ENCODE results near the gene GRIPAP1.
A peak's percentile ranks its signal among the peaks of the same experiment; 100 is the strongest.

Gene GRIPAP1

GRCh38 chrX:48971249-48972219, 30.5 kb downstream of the GRIPAP1 start, which contains the start of gene KCND1:
Gene KCND1 (minus strand): TSS chrX:48971844. CDS start chrX:48970271, 1,573 bp downstream.
- H3K9me3 ChIP-seq (ENCODE audit: insufficient read depth, low read depth, low read length) = no peaks in the 10 kb centered on the region
- peaks cover 24% of the 10 kb centered on the region for H3K36me3 ChIP-seq (ENCODE audit: insufficient read depth, low read depth, low read length)
- no peaks in the 10 kb centered on the region for H3K4me1 ChIP-seq (ENCODE audit: insufficient read depth, low read length)
- no peaks in the 10 kb centered on the region for H3K27me3 ChIP-seq (ENCODE audit: insufficient read depth, low read length)
- H3K4me3 ChIP-seq (ENCODE audit: low read length) = peak within 1 kb of the TSS; percentile 74
- peak within 1 kb of the TSS; percentile 74; the same call in 1 of the 2 replicates for H3K9ac ChIP-seq (ENCODE audit: low read depth, low read length)
- no peak within 1 kb of the TSS for H3K27ac ChIP-seq (ENCODE audit: low read length)

GRCh38 chrX:48969471-48969870, 32.6 kb downstream of the GRIPAP1 start:
- H3K4me3 ChIP-seq (ENCODE audit: low read length) = no peak overlapping the region
- H3K9ac ChIP-seq (ENCODE audit: low read depth, low read length) = no peak overlapping the region
- H3K27ac ChIP-seq (ENCODE audit: low read length) = no peak overlapping the region
- H3K9me3 ChIP-seq (ENCODE audit: insufficient read depth, low read depth, low read length) = no peaks in the 10 kb centered on the region
- H3K36me3 ChIP-seq (ENCODE audit: insufficient read depth, low read depth, low read length) = peaks cover 4% of the 10 kb centered on the region; the same call in 1 of the 2 replicates
- H3K4me1 ChIP-seq (ENCODE audit: insufficient read depth, low read length) = no peaks in the 10 kb centered on the region
- H3K27me3 ChIP-seq (ENCODE audit: insufficient read depth, low read length) = no peaks in the 10 kb centered on the region

GRCh38 chrX:48968377-48968776, 33.7 kb downstream of the GRIPAP1 start:
- H3K9me3 ChIP-seq (ENCODE audit: insufficient read depth, low read depth, low read length) = no peaks in the 10 kb centered on the region
- H3K36me3 ChIP-seq (ENCODE audit: insufficient read depth, low read depth, low read length) = no peaks in the 10 kb centered on the region; the same call in 1 of the 2 replicates
- H3K4me1 ChIP-seq (ENCODE audit: insufficient read depth, low read length) = no peaks in the 10 kb centered on the region
- no peaks in the 10 kb centered on the region for H3K27me3 ChIP-seq (ENCODE audit: insufficient read depth, low read length)
- no peak overlapping the region for H3K4me3 ChIP-seq (ENCODE audit: low read length)
- H3K9ac ChIP-seq (ENCODE audit: low read depth, low read length) = no peak overlapping the region
- no peak overlapping the region for H3K27ac ChIP-seq (ENCODE audit: low read length)

DNA sequence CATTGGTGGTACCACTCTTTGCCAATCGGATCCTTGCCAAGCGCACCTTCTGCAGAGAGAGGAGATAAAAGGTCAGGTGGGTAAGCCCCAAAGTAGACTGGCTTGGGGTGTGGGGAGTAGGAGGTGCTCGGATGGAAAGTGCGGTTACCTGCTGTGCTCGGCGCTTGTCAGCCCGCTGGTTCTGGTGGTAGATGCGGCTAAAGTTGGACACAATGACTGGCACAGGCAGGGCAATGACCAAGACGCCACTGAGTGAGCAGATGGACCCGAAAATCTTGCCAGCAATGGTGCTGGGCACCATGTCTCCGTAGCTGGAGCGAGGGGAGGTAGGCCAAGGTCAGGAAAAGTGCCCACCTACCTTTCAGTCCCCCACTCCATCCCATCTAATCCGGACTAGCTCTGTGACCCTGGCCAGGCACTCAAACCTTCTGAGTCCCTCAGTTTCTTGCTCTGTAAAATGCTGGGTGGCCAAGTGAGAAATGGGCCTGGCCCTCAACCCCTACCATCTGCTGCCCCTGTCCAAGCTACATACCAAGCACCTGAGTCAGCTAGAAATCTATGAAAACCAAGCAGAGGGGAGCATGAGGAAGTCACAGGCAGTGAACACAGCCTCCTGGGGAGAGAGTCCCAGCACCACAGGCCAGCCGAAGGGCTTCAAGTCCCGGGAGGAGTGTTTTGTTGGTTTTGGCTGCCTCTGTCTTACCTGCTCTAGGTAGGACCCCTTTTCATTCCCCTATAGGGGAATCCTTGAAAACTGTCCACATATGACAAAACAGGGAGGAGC, 35.1 kb downstream of the GRIPAP1 start:
- no peaks in the 10 kb centered on the region for H3K4me1 ChIP-seq (ENCODE audit: insufficient read depth, low read length)
- H3K9ac ChIP-seq (ENCODE audit: low read depth, low read length) = no peak overlapping the region
- no peaks in the 10 kb centered on the region for H3K27me3 ChIP-seq (ENCODE audit: insufficient read depth, low read length)
- no peak overlapping the region for H3K4me3 ChIP-seq (ENCODE audit: low read length)
- no peaks in the 10 kb centered on the region; the same call in 1 of the 2 replicates for H3K36me3 ChIP-seq (ENCODE audit: insufficient read depth, low read depth, low read length)
- no peaks in the 10 kb centered on the region for H3K9me3 ChIP-seq (ENCODE audit: insufficient read depth, low read depth, low read length)
- H3K27ac ChIP-seq (ENCODE audit: low read length) = no peak overlapping the region

DNA sequence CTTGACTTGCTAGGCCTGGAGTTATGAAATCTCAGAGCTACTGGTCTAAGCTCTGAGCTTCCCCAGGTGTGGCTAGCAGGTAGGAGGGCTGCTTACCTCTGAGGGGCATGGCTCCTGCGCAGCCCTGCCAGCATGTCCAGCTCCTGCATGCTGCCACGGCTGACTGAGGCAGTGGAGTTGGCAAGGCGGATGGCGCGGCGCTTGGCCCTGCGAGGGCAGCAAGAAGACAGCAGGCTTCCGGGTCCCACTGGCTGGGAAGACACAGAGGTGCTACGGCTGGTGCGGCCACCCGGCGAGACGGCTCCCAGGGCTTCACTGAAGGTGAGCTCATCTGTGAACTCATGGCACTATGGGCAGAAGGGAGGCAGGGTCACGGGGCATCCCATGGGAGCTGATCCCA, 36.1 kb downstream of the GRIPAP1 start:
- Histone ChIP-seq H3K4me1 (ENCODE audit: insufficient read depth, low read length) (no peaks in the 10 kb centered on the region), H3K9me3 (ENCODE audit: insufficient read depth, low read depth, low read length) (no peaks in the 10 kb centered on the region), H3K4me3 (ENCODE audit: low read length) (no peak overlapping the region), H3K9ac (ENCODE audit: low read depth, low read length) (no peak overlapping the region), H3K27ac (ENCODE audit: low read length) (no peak overlapping the region), H3K27me3 (ENCODE audit: insufficient read depth, low read length) (no peaks in the 10 kb centered on the region), H3K36me3 (ENCODE audit: insufficient read depth, low read depth, low read length) (no peaks in the 10 kb centered on the region; the same call in 1 of the 2 replicates)

DNA sequence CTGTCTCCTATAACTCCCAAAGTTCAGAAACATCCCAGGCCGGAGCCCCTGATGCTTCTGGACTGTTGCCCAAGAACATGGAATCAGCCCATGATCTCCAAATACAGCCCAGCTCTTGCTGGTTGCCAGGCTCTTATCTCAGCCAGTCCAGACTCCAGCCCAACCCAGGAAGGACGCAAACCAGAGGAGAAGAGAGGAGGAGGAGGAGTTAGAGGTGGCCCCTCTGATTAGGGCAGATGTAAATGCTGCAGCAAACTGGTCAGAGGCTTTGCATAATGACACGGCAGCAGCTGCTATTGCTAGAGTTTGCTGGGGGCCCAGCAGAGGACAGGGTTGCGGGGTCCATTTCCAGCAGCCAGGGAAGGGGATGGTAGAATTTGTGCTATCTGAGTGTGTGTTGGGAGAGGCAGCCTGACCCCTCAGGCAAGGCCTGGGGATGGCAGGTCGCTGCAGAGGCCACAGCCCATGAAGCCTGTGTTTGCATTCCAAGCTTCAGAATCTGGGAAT, 40.4 kb downstream of the GRIPAP1 start:
- no peak overlapping the region for H3K9ac ChIP-seq (ENCODE audit: low read depth, low read length)
- H3K4me1 ChIP-seq (ENCODE audit: insufficient read depth, low read length) = peaks cover under 1% of the 10 kb centered on the region; the same call in 1 of the 2 replicates
- no peak overlapping the region for H3K4me3 ChIP-seq (ENCODE audit: low read length)
- H3K9me3 ChIP-seq (ENCODE audit: insufficient read depth, low read depth, low read length) = no peaks in the 10 kb centered on the region
- H3K27ac ChIP-seq (ENCODE audit: low read length) = no peak overlapping the region
- H3K27me3 ChIP-seq (ENCODE audit: insufficient read depth, low read length) = no peaks in the 10 kb centered on the region
- no peaks in the 10 kb centered on the region; the same call in 1 of the 2 replicates for H3K36me3 ChIP-seq (ENCODE audit: insufficient read depth, low read depth, low read length)

DNA sequence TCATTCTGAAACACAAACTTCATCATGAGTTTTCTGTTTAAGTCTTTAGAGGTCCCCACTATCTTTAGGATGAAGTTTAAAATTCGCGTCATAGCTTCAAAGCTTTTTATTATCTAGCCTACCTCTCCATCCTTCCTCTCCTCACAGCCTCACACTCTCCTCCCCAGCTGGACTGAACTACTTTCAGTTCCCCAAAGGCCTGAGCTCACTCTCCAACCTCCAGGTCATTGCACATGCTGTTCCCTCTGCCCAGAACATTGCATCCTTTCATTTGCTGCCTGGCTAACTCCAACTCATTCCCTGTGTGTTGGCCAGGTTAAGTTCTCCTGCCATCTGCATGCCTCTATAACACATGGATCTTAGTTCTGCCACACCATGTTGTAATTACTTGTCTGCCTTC, 41.8 kb downstream of the GRIPAP1 start:
- Histone ChIP-seq H3K9me3 (ENCODE audit: insufficient read depth, low read depth, low read length) (no peaks in the 10 kb centered on the region), H3K27me3 (ENCODE audit: insufficient read depth, low read length) (no peaks in the 10 kb centered on the region), H3K36me3 (ENCODE audit: insufficient read depth, low read depth, low read length) (peaks cover 5% of the 10 kb centered on the region), H3K4me1 (ENCODE audit: insufficient read depth, low read length) (peaks cover 7% of the 10 kb centered on the region; the same call in 1 of the 2 replicates), H3K4me3 (ENCODE audit: low read length) (no peak overlapping the region), H3K27ac (ENCODE audit: low read length) (no peak overlapping the region), H3K9ac (ENCODE audit: low read depth, low read length) (no peak overlapping the region)

DNA sequence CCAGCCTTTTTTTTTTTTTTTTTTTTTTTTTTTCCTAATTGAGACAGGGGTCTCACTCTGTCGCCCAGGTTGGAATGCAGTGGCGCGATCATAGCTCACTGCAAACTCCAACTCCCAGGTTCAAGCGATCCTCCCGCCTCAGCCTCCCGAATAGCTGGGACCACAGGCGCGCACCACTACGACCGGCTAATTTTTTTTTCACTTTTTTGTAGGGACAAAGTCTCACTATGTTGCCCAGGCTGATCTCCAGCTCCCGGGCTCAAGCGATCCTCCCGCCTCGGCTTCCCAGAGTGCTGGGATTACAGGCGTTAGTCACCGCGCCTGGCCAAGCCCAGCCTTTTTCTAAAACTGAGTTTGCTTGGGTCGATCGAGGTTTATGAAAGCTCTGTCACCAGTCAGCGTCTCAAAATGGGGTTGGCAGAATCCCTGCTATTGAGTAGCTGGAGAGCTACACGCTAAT, 43.4 kb downstream of the GRIPAP1 start:
- H3K9me3 ChIP-seq (ENCODE audit: insufficient read depth, low read depth, low read length) = no peaks in the 10 kb centered on the region
- peaks cover 17% of the 10 kb centered on the region for H3K36me3 ChIP-seq (ENCODE audit: insufficient read depth, low read depth, low read length)
- peak overlapping the region; percentile 74; the same call in 1 of the 2 replicates for H3K9ac ChIP-seq (ENCODE audit: low read depth, low read length)
- peak overlapping the region; percentile 71 for H3K4me3 ChIP-seq (ENCODE audit: low read length)
- H3K27ac ChIP-seq (ENCODE audit: low read length) = no peak overlapping the region
- peaks cover 7% of the 10 kb centered on the region; the same call in 1 of the 2 replicates for H3K4me1 ChIP-seq (ENCODE audit: insufficient read depth, low read length)
- no peaks in the 10 kb centered on the region for H3K27me3 ChIP-seq (ENCODE audit: insufficient read depth, low read length)

DNA sequence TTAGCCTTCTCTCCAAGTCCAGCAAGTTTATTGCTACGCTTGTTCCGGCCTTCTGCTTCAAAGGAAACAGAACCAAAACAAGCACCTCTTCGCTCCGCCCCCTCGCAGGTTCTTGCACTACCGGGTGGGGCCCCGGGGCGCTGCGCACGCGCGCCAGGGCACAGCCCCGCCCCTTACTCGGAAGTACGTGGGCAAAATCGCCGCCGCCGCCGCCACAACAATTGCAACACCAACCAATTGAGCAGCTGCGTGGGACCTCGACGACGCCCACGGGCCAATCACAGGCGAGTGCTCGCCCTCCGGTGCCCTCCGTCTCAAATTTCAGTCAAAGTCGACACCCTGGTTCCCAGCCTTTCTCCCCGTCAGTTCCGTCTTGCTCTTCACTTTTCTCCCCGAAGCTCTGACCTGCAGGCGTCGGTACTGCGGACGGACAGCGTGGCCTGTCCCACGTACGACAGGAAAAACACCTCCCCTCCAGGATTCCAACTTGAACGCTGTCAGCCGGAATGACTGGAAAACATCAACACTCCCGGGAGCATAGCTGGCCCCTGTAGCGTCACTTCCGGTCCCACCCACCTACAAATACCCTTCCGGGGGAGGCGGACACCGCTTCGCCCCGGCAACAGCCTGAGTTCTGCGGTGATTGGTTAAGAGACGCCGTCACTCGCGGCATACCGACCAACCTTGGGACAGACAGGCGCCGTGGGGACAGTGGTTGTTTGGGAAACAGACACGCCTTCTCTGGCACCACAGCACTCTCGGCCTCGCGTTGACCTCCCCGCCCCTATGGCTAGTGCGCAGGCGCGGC, 44.0 kb downstream of the GRIPAP1 start:
- Histone ChIP-seq H3K9ac (ENCODE audit: low read depth, low read length) (peak overlapping the region; percentile 83), H3K9me3 (ENCODE audit: insufficient read depth, low read depth, low read length) (no peaks in the 10 kb centered on the region), H3K27ac (ENCODE audit: low read length) (no peak overlapping the region), H3K27me3 (ENCODE audit: insufficient read depth, low read length) (no peaks in the 10 kb centered on the region), H3K4me3 (ENCODE audit: low read length) (peak overlapping the region; percentile 97), H3K4me1 (ENCODE audit: insufficient read depth, low read length) (peaks cover 7% of the 10 kb centered on the region; the same call in 1 of the 2 replicates), H3K36me3 (ENCODE audit: insufficient read depth, low read depth, low read length) (peaks cover 17% of the 10 kb centered on the region)

DNA sequence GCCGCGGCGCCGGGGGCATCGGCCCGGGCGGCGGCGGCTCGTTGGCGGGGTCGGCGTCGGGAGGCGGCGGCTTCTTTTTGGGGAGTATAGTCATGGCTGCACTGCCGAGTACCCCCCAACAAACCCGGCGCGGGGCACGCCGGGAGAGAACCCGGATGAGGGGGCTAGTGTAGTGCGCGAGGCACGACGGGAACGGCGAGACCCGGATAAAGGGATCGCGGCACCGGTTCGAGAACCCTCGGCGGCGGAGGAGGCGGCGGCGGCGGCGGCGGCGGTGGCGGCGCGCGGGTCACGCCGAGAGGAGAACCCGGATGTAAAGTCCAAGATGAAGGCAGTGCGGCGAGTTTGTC, 44.6 kb downstream of the GRIPAP1 start, which contains the start of gene OTUD5:
Gene OTUD5, minus strand, starts transcription at position 131 of the 350 bp plus-strand sequence. Its CDS starts 37 bp downstream, at position 94.
- peak within 1 kb of the TSS; percentile 97 for H3K4me3 ChIP-seq (ENCODE audit: low read length)
- H3K9me3 ChIP-seq (ENCODE audit: insufficient read depth, low read depth, low read length) = no peaks in the 10 kb centered on the region
- H3K36me3 ChIP-seq (ENCODE audit: insufficient read depth, low read depth, low read length) = peaks cover 17% of the 10 kb centered on the region
- no peak within 1 kb of the TSS for H3K27ac ChIP-seq (ENCODE audit: low read length)
- H3K4me1 ChIP-seq (ENCODE audit: insufficient read depth, low read length) = peaks cover 7% of the 10 kb centered on the region; the same call in 1 of the 2 replicates
- peak within 1 kb of the TSS; percentile 85 for H3K9ac ChIP-seq (ENCODE audit: low read depth, low read length)
- H3K27me3 ChIP-seq (ENCODE audit: insufficient read depth, low read length) = no peaks in the 10 kb centered on the region
